G401 (cell line): Measurements from ENCODE around the gene OR4S2. TPM values are rescaled to one million over a fixed set of nuclear protein-coding genes. Genes with fewer than 3 reads are reported as not detected.

Experiments
- DNase-seq: peaks from one replicate; pipeline ENCODE4 v3.0.0-alpha.2; 2015; ENCODE audit warnings: low spot score
- in situ Hi-C: cut with HindIII; loops from 2 replicates; pipeline ENCODE4 v1.10.0; 2016; ENCODE audit warnings: low sequenced_read_pairs, mixed read lengths
- total RNA-seq: library from RNA; depleted of rRNA; stranded (reverse); fragments of >200 nt; shearing (Covaris generic); gene quantifications from 2 replicates; pipeline ENCODE4 v1.2.3, GENCODE V29; 2014; rRNA removed

The OR4S2 gene, protein sequence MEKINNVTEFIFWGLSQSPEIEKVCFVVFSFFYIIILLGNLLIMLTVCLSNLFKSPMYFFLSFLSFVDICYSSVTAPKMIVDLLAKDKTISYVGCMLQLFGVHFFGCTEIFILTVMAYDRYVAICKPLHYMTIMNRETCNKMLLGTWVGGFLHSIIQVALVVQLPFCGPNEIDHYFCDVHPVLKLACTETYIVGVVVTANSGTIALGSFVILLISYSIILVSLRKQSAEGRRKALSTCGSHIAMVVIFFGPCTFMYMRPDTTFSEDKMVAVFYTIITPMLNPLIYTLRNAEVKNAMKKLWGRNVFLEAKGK
- not detected in 2 replicates for total RNA-seq

DNA sequence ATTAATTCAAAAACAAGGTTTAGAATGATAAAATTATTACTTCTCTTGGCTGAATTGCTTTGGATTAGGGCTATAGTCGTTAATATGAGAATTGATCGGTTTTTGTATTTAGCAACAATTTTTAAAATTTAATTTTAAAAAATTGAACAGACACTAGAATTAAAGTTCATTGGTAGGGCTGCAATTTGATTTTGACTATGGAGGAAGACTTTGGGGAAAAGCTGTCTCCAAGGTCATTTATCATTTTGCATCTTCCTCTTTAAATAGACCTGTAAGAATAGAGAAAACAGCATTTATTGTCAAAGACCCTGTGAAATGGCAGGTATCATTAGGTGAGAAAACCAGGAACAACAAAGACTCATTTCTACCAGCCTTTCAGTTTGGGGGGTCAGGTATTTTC lies at the start of gene OR4S2:
TSS of gene OR4S2 (plus strand) at position 301 of the 400 bp plus-strand sequence. CDS start 2,577 bp downstream, outside the sequence.
- DNase-seq = no peak
- in situ Hi-C loops = no loop called here

DNA sequence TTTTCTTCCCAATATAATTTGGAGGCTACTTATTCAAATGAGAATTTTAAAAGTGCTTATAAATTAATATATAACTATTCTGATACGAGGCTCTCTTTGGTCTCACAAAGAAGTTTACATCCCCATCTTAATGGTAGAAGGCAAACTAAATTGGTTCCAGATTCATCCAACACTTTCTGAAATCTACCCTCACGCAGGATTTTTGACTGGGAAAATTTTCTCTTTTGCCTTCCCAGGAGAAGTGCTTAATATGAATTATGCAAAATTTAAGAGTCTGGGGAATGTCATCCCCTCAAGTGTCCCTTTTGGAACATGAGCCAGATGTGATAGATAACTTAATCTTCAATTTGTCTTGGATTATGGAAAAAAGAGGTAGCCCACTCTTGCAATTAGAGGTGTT lies 40.6 kb upstream of the OR4S2 start, which contains the start of gene OR4C11:
TSS of gene OR4C11 (minus strand) at position 101 of the 400 bp plus-strand sequence. CDS start 3,272 bp downstream, outside the sequence.
- in situ Hi-C loops = no loop called here
- no peak for DNase-seq

DNA sequence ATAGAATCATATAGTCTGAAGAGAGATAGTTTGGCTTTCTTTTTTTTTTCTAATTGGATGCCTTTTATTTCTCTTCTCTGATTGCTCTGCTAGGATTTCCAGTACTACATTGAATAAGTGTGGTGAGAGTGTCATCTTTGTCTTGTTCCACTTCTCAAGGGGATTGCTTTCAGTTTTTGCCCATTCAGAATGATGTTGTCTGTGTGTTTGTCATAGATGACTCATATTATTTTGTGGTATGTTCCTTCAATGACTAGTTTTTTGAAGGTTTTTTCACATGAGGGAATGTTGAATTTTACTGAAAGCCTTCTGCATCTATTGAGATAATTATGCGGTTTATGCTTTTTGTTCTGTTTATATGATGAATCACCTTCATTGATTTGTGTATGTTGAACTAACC lies 23.6 kb upstream of the OR4S2 start:
- DNase-seq = no peak
- in situ Hi-C loops = no loop called here

DNA sequence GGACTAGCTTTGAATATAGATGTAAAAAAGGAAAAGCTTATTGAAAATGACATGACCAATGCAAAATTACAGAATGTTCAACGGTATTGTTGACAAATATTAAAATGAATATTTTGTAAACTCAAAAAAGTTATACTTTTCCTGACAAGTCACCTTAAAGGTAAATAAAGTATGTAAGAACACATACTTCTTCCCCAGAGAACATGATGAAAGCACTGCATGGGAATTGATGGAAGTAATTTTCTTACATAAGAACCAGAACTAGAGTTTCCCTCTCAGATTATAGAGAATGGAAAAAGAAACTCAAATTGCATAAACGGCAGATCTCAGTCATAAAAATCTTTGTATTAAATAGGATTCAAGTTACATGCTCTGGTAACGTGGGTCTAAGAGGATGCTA lies 13.3 kb upstream of the OR4S2 start, which contains the start of gene OR4P4:
TSS of gene OR4P4 (plus strand) at position 301 of the 400 bp plus-strand sequence.
- no peak for DNase-seq
- in situ Hi-C loops = no loop called here

DNA sequence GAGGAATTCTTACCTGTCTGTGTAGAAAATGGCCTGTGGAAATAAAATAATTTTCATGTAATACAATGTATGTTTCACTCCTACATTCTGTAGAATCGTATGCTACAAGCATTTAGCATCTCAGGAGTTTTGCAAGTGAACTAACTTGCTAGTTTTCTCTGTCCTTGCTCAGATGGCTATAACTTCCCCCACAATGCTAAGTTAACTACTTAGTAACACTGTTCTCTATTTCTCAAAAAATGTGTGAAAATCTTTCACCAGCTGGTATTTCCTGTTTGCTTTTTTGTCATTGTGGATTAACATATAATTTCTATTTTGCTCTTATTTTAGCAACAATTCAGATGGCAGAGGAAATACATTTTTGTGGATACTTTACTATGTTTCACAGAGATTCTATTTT lies 4.4 kb downstream of the OR4S2 start:
- in situ Hi-C loops = no loop called here
- no peak for DNase-seq

DNA sequence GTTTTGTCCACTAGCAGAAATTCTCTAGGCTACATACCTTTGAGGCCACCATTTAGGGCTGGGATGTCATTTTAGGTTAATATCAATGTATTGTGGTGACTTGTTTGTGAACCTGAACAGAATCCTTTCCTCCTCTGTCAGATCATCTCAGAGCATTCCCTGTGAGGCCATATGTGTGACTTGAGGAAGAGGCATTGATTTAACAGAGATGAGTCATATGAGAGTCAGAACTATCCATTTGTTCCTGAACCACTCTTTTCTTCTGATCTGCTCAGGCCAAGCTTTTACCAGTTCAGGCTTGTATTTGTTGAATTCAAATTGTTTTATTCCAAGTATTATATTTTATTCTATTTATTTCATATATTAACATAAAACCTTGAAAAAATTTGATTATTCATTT lies 7.0 kb downstream of the OR4S2 start:
- DNase-seq = no peak
- in situ Hi-C loops = no loop called here

DNA sequence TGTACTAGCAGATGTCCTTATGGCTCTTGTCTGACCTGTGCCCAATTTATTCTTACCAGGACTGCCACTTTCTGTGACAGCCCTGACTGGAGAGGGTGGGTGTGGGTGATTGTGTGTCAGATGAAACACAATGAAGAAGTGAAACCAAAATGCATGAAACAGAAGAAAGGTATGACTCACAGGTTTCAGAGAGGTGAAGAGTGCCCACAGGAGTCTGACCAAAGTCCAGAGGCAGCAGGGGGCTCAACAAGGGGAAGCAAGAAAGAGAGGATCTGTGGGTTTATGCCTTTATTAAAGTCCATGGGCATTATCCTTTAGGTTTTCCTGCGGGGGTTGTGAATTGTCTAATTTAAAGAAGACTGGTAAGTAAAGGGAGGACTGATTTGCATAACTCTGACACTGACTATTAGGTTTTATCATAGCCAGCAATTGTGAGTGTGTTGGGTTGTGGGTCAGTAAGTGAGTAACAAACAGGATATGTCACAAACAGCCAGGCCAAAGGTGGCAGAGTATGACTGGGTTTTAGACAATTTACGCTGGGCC lies 10.0 kb downstream of the OR4S2 start:
- in situ Hi-C loops = no loop called here
- DNase-seq = no peak

DNA sequence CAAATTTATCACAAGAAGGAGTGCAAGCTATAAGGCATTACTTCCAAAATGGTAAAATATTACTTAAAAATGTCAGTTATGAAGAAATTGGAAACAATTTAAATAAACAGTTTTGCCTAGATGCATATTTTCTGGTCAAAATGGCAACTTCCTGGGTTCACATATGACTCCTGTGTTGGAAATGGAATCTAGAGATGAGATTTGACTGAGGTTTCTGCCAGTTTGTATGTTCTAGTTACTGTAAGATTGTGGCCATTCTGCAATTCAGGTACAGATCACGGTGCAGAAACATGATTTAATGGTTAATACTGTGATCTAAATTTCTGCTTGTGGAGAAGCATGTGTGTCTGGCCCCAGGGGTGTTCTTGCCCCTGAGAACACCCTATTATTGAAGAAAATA lies 10.5 kb downstream of the OR4S2 start:
- in situ Hi-C loops = no loop called here
- DNase-seq = no peak

DNA sequence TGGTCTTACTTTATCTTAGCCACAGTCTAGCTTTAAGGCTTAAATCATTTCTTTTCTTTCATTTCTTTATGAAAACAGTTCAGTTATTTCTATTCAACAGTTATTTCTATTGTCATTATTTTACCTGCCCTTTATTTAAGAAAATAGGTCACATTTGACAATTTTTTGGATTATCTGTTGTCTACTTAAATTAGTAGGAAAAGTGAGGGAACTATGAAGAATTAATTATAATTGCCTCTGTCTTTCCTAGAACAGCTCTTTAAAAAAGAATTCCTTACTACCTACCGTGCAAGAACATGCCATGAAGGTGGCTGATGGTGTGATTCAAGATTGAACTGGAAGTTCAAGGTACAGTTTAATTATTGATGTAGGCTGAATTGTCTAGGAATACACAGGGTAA lies 13.8 kb downstream of the OR4S2 start, which contains the start of gene OR4C6:
TSS of gene OR4C6 (plus strand) at position 301 of the 400 bp plus-strand sequence. CDS start 2,966 bp downstream, outside the sequence.
- in situ Hi-C loops = no loop called here
- DNase-seq = no peak

DNA sequence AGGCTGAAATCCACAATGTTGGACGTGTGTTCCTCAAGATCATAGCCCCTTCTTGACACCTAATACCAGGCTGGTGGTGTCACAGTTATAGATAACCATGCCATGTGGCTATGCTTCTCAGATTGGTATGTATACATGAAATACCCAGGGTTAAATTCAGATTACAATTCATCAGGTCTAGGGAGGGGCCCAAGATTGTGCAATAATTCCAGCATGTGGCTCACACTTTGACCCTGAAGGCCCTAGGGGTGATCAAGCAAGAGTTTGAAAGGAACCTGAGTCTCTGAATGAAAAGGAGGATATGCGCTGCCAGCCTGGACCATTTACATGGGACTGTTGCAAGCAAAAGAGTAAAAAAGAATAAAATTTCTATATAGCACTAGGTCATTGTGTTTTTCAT lies 21.2 kb downstream of the OR4S2 start:
- in situ Hi-C loops = no loop called here
- no peak for DNase-seq

DNA sequence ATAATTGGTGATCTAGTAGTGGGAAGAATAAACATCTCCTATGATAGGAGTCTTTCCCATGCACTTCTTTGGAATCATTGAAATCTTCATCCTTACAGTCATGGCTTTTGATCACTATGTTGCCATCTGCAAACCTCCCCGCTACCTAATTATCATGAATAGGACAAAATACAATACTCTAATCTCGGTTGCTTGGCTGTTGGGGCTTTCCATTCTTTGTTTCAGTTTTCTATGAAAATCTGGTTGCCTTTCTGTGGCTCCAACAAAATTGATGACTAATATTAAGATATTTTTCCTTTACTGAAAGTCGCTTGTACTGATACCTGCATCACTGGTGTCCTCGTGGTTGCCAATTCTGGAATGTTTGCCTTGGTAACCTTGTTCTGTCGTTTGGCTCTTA lies 25.7 kb downstream of the OR4S2 start:
- no peak for DNase-seq
- in situ Hi-C loops = no loop called here

DNA sequence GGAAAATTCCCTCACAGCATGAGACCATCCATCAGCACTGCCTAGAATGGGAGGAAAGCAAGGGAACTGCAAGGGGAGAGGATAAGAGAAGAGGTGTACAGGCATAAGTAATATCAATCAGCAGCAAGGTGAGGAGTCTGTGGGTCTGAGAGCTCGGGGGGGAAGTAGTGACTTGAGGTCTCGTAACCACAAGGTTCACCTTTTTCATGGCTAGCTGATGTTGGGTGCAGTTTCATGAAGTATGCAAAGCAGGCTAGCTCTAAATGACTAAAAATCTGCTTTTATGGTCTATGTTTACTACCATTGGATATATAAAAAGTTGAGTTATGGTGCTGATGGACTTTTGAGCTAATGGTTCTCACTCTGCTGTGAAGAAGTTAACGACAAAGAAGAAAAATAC lies 49.7 kb downstream of the OR4S2 start:
- DNase-seq = no peak
- in situ Hi-C loops = no loop called here

DNA sequence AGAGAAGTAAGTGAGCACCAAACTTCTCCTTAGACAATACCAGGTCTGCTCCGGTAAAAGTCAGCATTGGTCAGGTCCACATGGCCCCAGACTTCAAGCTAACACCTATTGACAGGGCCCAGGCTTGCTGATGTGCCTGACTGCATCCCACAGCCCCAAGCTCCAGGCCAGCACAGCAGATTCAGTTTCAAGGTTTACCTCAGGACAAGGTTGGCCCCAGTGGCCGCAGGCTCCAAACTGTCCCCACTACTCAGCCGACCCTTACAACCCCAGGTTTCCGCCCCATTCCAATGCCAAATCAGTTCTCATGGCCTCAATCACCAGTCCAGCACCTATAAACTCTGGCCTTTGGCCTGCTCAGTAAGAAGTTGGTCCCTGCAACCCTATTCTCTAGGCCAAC lies 53.3 kb downstream of the OR4S2 start:
- DNase-seq = no peak
- in situ Hi-C loops = no loop called here

Other genes starting within 250 kb of the OR4S2 start
- gene OR4C15, start 93.9 kb upstream of the OR4S2 start, total RNA-seq = not detected in 2 replicates
- not detected in 2 replicates for gene OR4C16, start 76.2 kb upstream of the OR4S2 start, total RNA-seq
- gene OR4C11, start 40.7 kb upstream of the OR4S2 start, total RNA-seq = not detected in 2 replicates
- gene OR4P4, start 13.2 kb upstream of the OR4S2 start, total RNA-seq = not detected in 2 replicates
- gene OR4C6, start 13.9 kb downstream of the OR4S2 start, total RNA-seq = not detected in 2 replicates
- not detected in 2 replicates for gene OR5D13, start 125.1 kb downstream of the OR4S2 start, total RNA-seq
- gene OR5D14, start 147.2 kb downstream of the OR4S2 start, total RNA-seq = not detected in 2 replicates
- not detected in 2 replicates for gene OR5L1, start 163.0 kb downstream of the OR4S2 start, total RNA-seq
- not detected in 2 replicates for gene OR5D18, start 171.3 kb downstream of the OR4S2 start, total RNA-seq
- not detected in 2 replicates for gene OR5L2, start 178.9 kb downstream of the OR4S2 start, total RNA-seq
- not detected in 2 replicates for gene OR5D16, start 190.4 kb downstream of the OR4S2 start, total RNA-seq
- gene TRIM51, start 235.0 kb downstream of the OR4S2 start, total RNA-seq = 0.18 TPM in 1 of 2 replicates, not detected in the other